Right renal cortex interstitium (tissue), 3 donors: ENCODE measurements around the gene TC2N. TPM values are rescaled to one million over a fixed set of nuclear protein-coding genes. Genes with fewer than 3 reads are reported as not detected.

Experiments used
- DNase-seq, 3 donors: peaks; one replicate each; pipeline ENCODE4 v3.0.0-alpha.2; 2013; ENCODE audit warnings: low read depth in 3 of 3, low spot score in 2 of 3
- polyA plus RNA-seq, 3 donors: library from polyadenylated mRNA; unstranded; fragments of 120-200 nt; gene quantifications; one replicate each; pipeline ENCODE4 v1.2.1, GENCODE V29; 2013; ENCODE audit not compliant: insufficient read length in 3 of 3

Gene TC2N
- polyA plus RNA-seq, 3 donors, result 10.5 to 15.7 (median 11.1) TPM

GRCh38 chr14:91890291-91890749, 23.0 kb upstream of the TC2N start:
- no peak for DNase-seq

- DNase-seq, result no peak
These were observed 22.3 kb upstream of the TC2N start for GRCh38 chr14:91889477-91890211.

- DNase-seq, result no peak
These were observed 21.5 kb upstream of the TC2N start for GRCh38 chr14:91888641-91889476.

GRCh38 chr14:91886961-91887360, 19.6 kb upstream of the TC2N start:
- DNase-seq, result no peak

- no peak for DNase-seq
These were observed 18.5 kb upstream of the TC2N start for GRCh38 chr14:91885839-91886238.

- DNase-seq, result no peak
These were observed 17.9 kb upstream of the TC2N start for GRCh38 chr14:91885113-91885712.

GRCh38 chr14:91884664-91885063, 17.3 kb upstream of the TC2N start:
- no peak for DNase-seq

GRCh38 chr14:91883753-91884152, 16.4 kb upstream of the TC2N start:
- peak in 1 of 3 donors; percentile 10 for DNase-seq

- no peak for DNase-seq
These were observed 15.4 kb upstream of the TC2N start for GRCh38 chr14:91882776-91883175.

GRCh38 chr14:91882369-91882768, 15.0 kb upstream of the TC2N start:
- no peak for DNase-seq

GRCh38 chr14:91879196-91879595, 11.9 kb upstream of the TC2N start:
- no peak for DNase-seq

- no peak for DNase-seq
These were observed 10.9 kb upstream of the TC2N start for GRCh38 chr14:91878274-91878673.

GRCh38 chr14:91877376-91877915, 10.1 kb upstream of the TC2N start:
- no peak for DNase-seq

GRCh38 chr14:91876492-91876891, 9.2 kb upstream of the TC2N start:
- DNase-seq, result no peak

- no peak for DNase-seq
These were observed 8.4 kb upstream of the TC2N start for GRCh38 chr14:91875525-91876286.

- no peak for DNase-seq
These were observed 6.4 kb upstream of the TC2N start for GRCh38 chr14:91873471-91874415.

GRCh38 chr14:91872517-91873470, 5.5 kb upstream of the TC2N start:
- no peak for DNase-seq

GRCh38 chr14:91872011-91872501, 4.7 kb upstream of the TC2N start:
- no peak for DNase-seq
